Measurements from ENCODE around the gene PRAMEF15.
"Not testable (repeated sequence)": the region's sequence is repeated elsewhere in the genome, so short reads cannot be mapped to it uniquely, and the experiment has no call there.

GRCh38 chr1:13356774-13357173 lies 41.4 kb downstream of the PRAMEF15 start:
- not testable (repeated sequence) for TF ChIP-seq ELK1 (CRISPR knock-in tag; IDR thresholded peaks at IDR 0.05); PYGO2 (tag; IDR thresholded peaks at IDR 0.05); NR2C2 (CRISPR knock-in tag; IDR thresholded peaks at IDR 0.05); NR2C2 (tag; IDR thresholded peaks at IDR 0.05); JUNB (CRISPR knock-in tag; conservative IDR thresholded peaks at IDR 0.05); ETS2 (tag; IDR thresholded peaks at IDR 0.05; ENCODE audit: borderline replicate concordance, poor library complexity, severe bottlenecking); ZKSCAN1 (IDR thresholded peaks at IDR 0.05; ENCODE audit: low read depth, low read length); TARDBP (IDR thresholded peaks at IDR 0.05); SIN3A (IDR thresholded peaks at IDR 0.05; ENCODE audit: borderline replicate concordance in 2 of 2, control insufficient read depth in 1 of 2, low read depth in 2 of 2, low read length in 2 of 2)
- TF ChIP-seq CTCF (IDR thresholded peaks at IDR 0.05 in 2 of 3, conservative IDR thresholded peaks at IDR 0.05 in 1 of 3; ENCODE audit: insufficient read depth in 2 of 3, low read depth in 1 of 3, low read length in 3 of 3), result peak; percentile 52 to 75 (median 70); a peak in 5 of 6 replicates
